ENCODE results near the gene GRN. TPM values are rescaled to one million over a fixed set of nuclear protein-coding genes. Genes with fewer than 3 reads are reported as not detected.
A peak's percentile ranks its signal among the peaks of the same experiment; 100 is the strongest.

GRN gene
- total and polyA plus RNA-seq, 9 of the 15 experiments (the other 6 are each of a cell fraction or from before 2014, with no cell fraction given): 5.4 to 75.3 (median 20.7) TPM

DNA sequence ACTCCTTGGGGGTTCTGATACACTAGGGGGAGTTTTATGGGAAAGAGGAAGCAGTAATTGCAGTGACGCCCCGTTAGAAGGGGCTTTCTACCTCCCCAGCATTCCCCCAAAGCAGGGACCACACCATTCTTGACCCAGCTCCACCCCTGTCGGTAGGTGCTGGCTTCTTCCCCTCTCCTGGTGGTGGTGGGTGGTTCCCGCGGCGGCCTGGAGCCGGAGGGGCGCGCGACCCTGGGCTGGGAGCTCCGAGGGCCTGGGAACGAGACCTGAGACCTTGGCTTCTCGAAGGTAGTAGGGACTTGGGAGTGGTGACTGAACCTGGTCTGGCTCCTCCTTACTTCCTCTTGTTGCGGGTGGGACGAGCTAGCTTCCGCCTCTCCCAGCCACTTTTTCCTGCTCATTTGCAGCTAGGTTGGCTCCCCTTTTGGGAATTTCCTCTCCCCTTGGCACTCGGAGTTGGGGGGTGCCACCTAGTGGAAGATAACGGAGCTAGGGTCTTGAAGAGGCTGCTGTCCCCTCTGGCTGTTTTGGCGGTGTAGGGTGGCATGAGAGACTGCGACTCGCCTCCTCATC lies 438 bp downstream of the GRN start:
- BruUV-seq (replicated peaks): TSS peak; percentile 84
- ChIA-PET CTCF (ENCODE audit: low intra/inter-chr PET ratio) (interaction anchor here (0.5 to 3.5 kb wide), 3 partner anchors 14 to 425 kb away, joined by 3 to 36 read pairs (median 3); no protein-coding TSS in a partner anchor), POLR2A (interaction anchor here (0.6 to 2.7 kb wide), 12 partner anchors 11 to 222 kb away, joined by 3 to 8 read pairs (median 3); partner anchors contain the start of gene HDAC5)
- Histone ChIP-seq H3K9ac (ENCODE audit: insufficient read depth in 1 of 2, low read depth in 2 of 2, low read length in 2 of 2) (peak overlapping the region; percentile 76 to 91), H3K4me3 (peak overlapping the region; percentile 65), H3K36me3 (ENCODE audit: control insufficient read depth, insufficient read depth, low read length) (no peaks in the 10 kb centered on the region), H4K20me1 (replicated peaks; ENCODE audit: control insufficient read depth, insufficient read depth, low read length) (0 out of 2 replicates have a peak, but pooled peaks cover 4% of the 10 kb centered on the region), H3K4me2 (ENCODE audit: insufficient read depth, low read length) (peak overlapping the region; percentile 98), H3K9me1 (ENCODE audit: control insufficient read depth, insufficient read depth, low read length) (no peaks in the 10 kb centered on the region), H3K4me1 (replicated peaks in 1 of 2; ENCODE audit: control insufficient read depth in 2 of 2, insufficient read depth in 2 of 2, low read length in 2 of 2) (peaks cover 10 to 36% of the 10 kb centered on the region in 2 experiments; a peak in 3 of 5 replicates), H3K27ac (ENCODE audit: extremely low read depth, low read depth, low read length) (peak overlapping the region; percentile 44), H3K9me3 (replicated peaks; ENCODE audit: control insufficient read depth, insufficient read depth, low read depth, low read length) (no peaks in the 10 kb centered on the region), H3K79me2 (ENCODE audit: control insufficient read depth, insufficient read depth, low read length) (no peaks in the 10 kb centered on the region), H3K27me3 (ENCODE audit: control insufficient read depth in 2 of 2, insufficient read depth in 2 of 2, low read length in 2 of 2) (no peaks in the 10 kb centered on the region; a peak in 1 of 5 replicates), H2AFZ (ENCODE audit: low read depth, low read length) (peak overlapping the region; percentile 80)
- FAIRE-seq (peak; percentile 48), DNase-seq (ENCODE audit: extremely low read depth in 1 of 4, low spot score in 3 of 4) (peak; percentile 55 to 64 (median 58)), ATAC-seq (peak; percentile 58)
- in situ Hi-C loops (cut with MboI): loop anchor here (25.0 kb wide), 1 partner anchor 408 kb away; the partner anchor contains the start of gene PPY
- intact Hi-C loops (cut with micrococcal nuclease): loop anchor here (1.0 kb wide), 2 partner anchors 135 to 147 kb away; no protein-coding TSS in a partner anchor
- 9% methylated on average over 21 of the region's 21 CpGs for WGBS (ENCODE audit: insufficient coverage, low coverage, missing lambda C conversion rate)
- TF ChIP-seq ZFP36 (IDR thresholded peaks at IDR 0.05; ENCODE audit: low read depth, low read length, partially characterized antibody) (no peak), ZFP30 (CRISPR knock-in tag; IDR thresholded peaks at IDR 0.05; ENCODE audit: borderline replicate concordance) (no peak), NRF1 (conservative IDR thresholded peaks at IDR 0.05 in 1 of 2, IDR thresholded peaks at IDR 0.05 in 1 of 2) (peak in 1 of 2 experiments; percentile 34; a peak in 1 of 4 replicates), ZNF764 (CRISPR knock-in tag; IDR thresholded peaks at IDR 0.05; ENCODE audit: low read depth) (no peak), MEF2A (IDR thresholded peaks at IDR 0.05; ENCODE audit: control insufficient read depth, low read depth, low read length) (no peak), MYBL2 (IDR thresholded peaks at IDR 0.05; ENCODE audit: low read depth) (no peak), MYBL2 (CRISPR knock-in tag; IDR thresholded peaks at IDR 0.05; ENCODE audit: borderline replicate concordance) (no peak)
- TF ChIP-seq, protein P1, sequence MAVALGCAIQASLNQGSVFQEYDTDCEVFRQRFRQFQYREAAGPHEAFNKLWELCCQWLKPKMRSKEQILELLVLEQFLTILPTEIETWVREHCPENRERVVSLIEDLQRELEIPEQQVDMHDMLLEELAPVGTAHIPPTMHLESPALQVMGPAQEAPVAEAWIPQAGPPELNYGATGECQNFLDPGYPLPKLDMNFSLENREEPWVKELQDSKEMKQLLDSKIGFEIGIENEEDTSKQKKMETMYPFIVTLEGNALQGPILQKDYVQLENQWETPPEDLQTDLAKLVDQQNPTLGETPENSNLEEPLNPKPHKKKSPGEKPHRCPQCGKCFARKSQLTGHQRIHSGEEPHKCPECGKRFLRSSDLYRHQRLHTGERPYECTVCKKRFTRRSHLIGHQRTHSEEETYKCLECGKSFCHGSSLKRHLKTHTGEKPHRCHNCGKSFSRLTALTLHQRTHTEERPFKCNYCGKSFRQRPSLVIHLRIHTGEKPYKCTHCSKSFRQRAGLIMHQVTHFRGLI (CRISPR knock-in tag; IDR thresholded peaks at IDR 0.05): no peak
- TF ChIP-seq, protein P2, sequence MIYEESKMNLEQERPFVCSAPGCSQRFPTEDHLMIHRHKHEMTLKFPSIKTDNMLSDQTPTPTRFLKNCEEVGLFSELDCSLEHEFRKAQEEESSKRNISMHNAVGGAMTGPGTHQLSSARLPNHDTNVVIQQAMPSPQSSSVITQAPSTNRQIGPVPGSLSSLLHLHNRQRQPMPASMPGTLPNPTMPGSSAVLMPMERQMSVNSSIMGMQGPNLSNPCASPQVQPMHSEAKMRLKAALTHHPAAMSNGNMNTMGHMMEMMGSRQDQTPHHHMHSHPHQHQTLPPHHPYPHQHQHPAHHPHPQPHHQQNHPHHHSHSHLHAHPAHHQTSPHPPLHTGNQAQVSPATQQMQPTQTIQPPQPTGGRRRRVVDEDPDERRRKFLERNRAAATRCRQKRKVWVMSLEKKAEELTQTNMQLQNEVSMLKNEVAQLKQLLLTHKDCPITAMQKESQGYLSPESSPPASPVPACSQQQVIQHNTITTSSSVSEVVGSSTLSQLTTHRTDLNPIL (CRISPR knock-in tag; IDR thresholded peaks at IDR 0.05): no peak
- TF ChIP-seq, protein P3, sequence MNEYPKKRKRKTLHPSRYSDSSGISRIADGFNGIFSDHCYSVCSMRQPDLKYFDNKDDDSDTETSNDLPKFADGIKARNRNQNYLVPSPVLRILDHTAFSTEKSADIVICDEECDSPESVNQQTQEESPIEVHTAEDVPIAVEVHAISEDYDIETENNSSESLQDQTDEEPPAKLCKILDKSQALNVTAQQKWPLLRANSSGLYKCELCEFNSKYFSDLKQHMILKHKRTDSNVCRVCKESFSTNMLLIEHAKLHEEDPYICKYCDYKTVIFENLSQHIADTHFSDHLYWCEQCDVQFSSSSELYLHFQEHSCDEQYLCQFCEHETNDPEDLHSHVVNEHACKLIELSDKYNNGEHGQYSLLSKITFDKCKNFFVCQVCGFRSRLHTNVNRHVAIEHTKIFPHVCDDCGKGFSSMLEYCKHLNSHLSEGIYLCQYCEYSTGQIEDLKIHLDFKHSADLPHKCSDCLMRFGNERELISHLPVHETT (CRISPR knock-in tag; conservative IDR thresholded peaks at IDR 0.05 in 1 of 2, IDR thresholded peaks at IDR 0.05 in 1 of 2): no peak
- TF ChIP-seq, protein P4, sequence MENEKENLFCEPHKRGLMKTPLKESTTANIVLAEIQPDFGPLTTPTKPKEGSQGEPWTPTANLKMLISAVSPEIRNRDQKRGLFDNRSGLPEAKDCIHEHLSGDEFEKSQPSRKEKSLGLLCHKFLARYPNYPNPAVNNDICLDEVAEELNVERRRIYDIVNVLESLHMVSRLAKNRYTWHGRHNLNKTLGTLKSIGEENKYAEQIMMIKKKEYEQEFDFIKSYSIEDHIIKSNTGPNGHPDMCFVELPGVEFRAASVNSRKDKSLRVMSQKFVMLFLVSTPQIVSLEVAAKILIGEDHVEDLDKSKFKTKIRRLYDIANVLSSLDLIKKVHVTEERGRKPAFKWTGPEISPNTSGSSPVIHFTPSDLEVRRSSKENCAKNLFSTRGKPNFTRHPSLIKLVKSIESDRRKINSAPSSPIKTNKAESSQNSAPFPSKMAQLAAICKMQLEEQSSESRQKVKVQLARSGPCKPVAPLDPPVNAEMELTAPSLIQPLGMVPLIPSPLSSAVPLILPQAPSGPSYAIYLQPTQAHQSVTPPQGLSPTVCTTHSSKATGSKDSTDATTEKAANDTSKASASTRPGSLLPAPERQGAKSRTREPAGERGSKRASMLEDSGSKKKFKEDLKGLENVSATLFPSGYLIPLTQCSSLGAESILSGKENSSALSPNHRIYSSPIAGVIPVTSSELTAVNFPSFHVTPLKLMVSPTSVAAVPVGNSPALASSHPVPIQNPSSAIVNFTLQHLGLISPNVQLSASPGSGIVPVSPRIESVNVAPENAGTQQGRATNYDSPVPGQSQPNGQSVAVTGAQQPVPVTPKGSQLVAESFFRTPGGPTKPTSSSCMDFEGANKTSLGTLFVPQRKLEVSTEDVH (IDR thresholded peaks at IDR 0.05; ENCODE audit: low read depth, partially characterized antibody): no peak
- TF ChIP-seq, protein P5, sequence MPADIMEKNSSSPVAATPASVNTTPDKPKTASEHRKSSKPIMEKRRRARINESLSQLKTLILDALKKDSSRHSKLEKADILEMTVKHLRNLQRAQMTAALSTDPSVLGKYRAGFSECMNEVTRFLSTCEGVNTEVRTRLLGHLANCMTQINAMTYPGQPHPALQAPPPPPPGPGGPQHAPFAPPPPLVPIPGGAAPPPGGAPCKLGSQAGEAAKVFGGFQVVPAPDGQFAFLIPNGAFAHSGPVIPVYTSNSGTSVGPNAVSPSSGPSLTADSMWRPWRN (IDR thresholded peaks at IDR 0.05; ENCODE audit: low read depth): no peak

Data from K562 (cell line).